DOHH2 (cell line): ENCODE data around the gene ADAM10.

Experiments
- EZH2phosphoT487 ChIP-seq: fragments of 200-600 bp; sonication (generic); IDR thresholded peaks from 2 replicates; pipeline ENCODE4 v1.6.1; 2017; ENCODE audit warnings: borderline replicate concordance, mild to moderate bottlenecking, antibody characterized with exemption, low read length, moderate library complexity, mixed read lengths
- TF ChIP-seq, protein P1 (sequence below): fragments of 200-600 bp; sonication (generic); IDR thresholded peaks from one replicate; pipeline ENCODE4 v1.5.1; 2014; ENCODE audit warnings: antibody characterized with exemption, mild to moderate bottlenecking, low read depth, low read length; ENCODE audit not compliant: poor library complexity, severe bottlenecking

DNA sequence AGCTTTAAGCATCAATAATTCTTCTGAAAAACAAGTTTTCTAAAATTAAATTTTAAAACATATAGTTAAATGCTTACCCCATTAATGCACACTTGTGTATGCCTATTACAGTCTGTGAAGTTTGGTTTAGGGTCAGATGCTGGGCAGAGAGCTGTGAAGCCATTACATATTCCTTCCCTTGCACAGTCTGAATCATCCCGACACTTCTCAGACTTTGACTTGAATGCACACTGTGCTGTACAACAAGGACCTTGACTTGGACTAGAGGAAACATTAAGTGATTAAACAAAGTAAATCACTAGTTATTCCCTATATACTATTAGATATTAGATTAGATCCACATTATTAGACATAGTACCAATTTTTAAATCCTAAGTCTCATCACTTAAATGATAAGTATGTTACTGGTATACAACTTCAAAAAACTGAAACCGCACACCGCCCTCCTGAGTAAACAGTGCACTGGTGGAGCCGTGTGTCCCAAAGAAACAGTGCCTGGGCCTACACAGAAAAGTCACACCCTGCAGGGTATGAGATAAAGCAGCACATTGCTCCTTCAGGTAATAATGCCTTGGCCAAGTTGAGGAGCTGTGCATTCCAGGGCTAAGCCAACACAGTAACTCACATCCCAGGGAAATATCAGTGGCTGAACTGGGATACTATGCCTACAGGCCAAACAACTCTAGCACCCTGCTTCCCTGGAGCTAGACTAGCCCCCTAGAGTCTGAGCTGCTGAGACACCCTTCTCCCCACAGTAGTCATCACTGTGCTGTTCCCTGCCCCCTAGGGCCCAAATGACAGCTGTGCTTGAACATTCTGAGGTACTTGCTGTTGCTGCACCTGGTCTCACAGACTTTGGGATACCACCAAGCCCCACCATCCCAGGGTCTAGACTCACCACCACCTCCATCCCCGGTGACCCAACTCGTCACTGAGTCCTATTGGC lies 137.5 kb downstream of the ADAM10 start:
- TF ChIP-seq, protein P1, sequence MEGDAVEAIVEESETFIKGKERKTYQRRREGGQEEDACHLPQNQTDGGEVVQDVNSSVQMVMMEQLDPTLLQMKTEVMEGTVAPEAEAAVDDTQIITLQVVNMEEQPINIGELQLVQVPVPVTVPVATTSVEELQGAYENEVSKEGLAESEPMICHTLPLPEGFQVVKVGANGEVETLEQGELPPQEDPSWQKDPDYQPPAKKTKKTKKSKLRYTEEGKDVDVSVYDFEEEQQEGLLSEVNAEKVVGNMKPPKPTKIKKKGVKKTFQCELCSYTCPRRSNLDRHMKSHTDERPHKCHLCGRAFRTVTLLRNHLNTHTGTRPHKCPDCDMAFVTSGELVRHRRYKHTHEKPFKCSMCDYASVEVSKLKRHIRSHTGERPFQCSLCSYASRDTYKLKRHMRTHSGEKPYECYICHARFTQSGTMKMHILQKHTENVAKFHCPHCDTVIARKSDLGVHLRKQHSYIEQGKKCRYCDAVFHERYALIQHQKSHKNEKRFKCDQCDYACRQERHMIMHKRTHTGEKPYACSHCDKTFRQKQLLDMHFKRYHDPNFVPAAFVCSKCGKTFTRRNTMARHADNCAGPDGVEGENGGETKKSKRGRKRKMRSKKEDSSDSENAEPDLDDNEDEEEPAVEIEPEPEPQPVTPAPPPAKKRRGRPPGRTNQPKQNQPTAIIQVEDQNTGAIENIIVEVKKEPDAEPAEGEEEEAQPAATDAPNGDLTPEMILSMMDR = no peak
- TF ChIP-seq EZH2phosphoT487 = no peak
